Measurements from ENCODE around the gene WWOX. TPM values are rescaled to one million over a fixed set of nuclear protein-coding genes. Genes with fewer than 3 reads are reported as not detected.

The WWOX gene
- total RNA-seq, 1 experiment from 2014 or later, result 15.6 TPM

DNA sequence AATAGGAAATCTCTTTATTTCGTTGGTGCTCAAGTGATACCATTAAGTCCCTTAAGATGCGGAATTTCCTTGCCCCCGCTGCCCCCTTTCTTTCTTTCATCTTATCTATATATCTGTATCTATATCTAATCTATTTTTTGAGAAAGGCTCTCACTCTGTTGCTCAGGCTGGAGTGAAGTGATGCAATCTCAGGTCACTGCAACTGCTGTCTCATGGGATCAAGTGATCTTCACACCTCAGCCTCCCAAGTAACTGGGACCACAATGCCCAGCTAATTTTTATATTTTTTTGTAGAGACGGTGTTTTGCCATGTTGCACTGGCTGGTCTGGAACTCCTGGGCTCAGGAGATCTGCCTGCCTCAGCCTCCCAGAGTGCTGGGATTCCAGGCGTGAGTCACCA, 693.5 kb downstream of the WWOX start:
- no peak overlapping the region for H2AK5ac ChIP-seq (ENCODE audit: insufficient read length, low read length)
- WGBS (ENCODE audit: extremely low coverage, insufficient read length, low lambda C conversion rate), result no CpG with 5 or more reads among the region's 5 CpGs
- H3K4ac ChIP-seq (ENCODE audit: low read depth, low read length), result no peak overlapping the region
- no peak overlapping the region for H4K5ac ChIP-seq (ENCODE audit: insufficient read length, low read depth, low read length)
- no peak overlapping the region for H3K18ac ChIP-seq (ENCODE audit: insufficient read length, low read depth, low read length)
- no peak for DNase-seq
- no peaks in the 10 kb centered on the region for H3K23me2 ChIP-seq (ENCODE audit: insufficient read length, low read depth, low read length, poor library complexity, severe bottlenecking)
- no peak overlapping the region for H3T11ph ChIP-seq (ENCODE audit: low read length)
- H2BK20ac ChIP-seq (ENCODE audit: low read depth, low read length, poor library complexity, severe bottlenecking), result no peak overlapping the region
- Mint-ChIP-seq H3K27me3 (ENCODE audit: low read depth) (peaks cover 11% of the 10 kb centered on the region), H3K36me3 (ENCODE audit: insufficient read depth in 1 of 3, low read depth in 3 of 3) (no peaks in the 10 kb centered on the region), H3K4me1 (no peaks in the 10 kb centered on the region), H3K9me3 (no peaks in the 10 kb centered on the region), H3K27ac (no peak overlapping the region), H3K4me3 (no peak overlapping the region)
- H2BK120ac ChIP-seq (ENCODE audit: low read depth, low read length, poor library complexity, severe bottlenecking), result no peak overlapping the region
- H4K20me1 ChIP-seq (ENCODE audit: control insufficient read depth, insufficient read depth, insufficient read length), result no peaks in the 10 kb centered on the region
- H2BK15ac ChIP-seq (ENCODE audit: low read depth, low read length), result no peak overlapping the region
- H3K14ac ChIP-seq (ENCODE audit: insufficient read depth, low read length), result no peak overlapping the region
- no peak overlapping the region for H2BK5ac ChIP-seq (ENCODE audit: insufficient read length, low read length)
- H3K23ac ChIP-seq (ENCODE audit: insufficient read length, low read depth, low read length), result no peak overlapping the region
- H3K56ac ChIP-seq (ENCODE audit: insufficient read length, low read depth, low read length), result no peak overlapping the region
- H3K4me1 ChIP-seq (ENCODE audit: insufficient read depth, low read length), result no peaks in the 10 kb centered on the region
- no peaks in the 10 kb centered on the region for H3K27me3 ChIP-seq (ENCODE audit: insufficient read depth, low read length)
- no peak overlapping the region for H3K9ac ChIP-seq (ENCODE audit: extremely low read depth, insufficient read length, low read length)
- H3K79me1 ChIP-seq (ENCODE audit: insufficient read depth, low read depth, low read length, poor library complexity, severe bottlenecking), result no peaks in the 10 kb centered on the region
- no peak overlapping the region for H2BK12ac ChIP-seq (ENCODE audit: insufficient read length, low read depth, low read length)
- H3K79me2 ChIP-seq (ENCODE audit: insufficient read depth, low read length), result no peaks in the 10 kb centered on the region
- H4K91ac ChIP-seq (ENCODE audit: insufficient read length, low read depth, low read length), result no peak overlapping the region
- no peak overlapping the region for H4K8ac ChIP-seq (replicated peaks; ENCODE audit: insufficient read length, low read depth, low read length)
- H3K27ac ChIP-seq (ENCODE audit: insufficient read length, low read depth, low read length), result no peak overlapping the region
- H2AFZ ChIP-seq (ENCODE audit: low read length), result no peak overlapping the region
- H3K9me3 ChIP-seq (ENCODE audit: control insufficient read depth, low read depth, low read length), result no peaks in the 10 kb centered on the region
- TF ChIP-seq, protein P1, sequence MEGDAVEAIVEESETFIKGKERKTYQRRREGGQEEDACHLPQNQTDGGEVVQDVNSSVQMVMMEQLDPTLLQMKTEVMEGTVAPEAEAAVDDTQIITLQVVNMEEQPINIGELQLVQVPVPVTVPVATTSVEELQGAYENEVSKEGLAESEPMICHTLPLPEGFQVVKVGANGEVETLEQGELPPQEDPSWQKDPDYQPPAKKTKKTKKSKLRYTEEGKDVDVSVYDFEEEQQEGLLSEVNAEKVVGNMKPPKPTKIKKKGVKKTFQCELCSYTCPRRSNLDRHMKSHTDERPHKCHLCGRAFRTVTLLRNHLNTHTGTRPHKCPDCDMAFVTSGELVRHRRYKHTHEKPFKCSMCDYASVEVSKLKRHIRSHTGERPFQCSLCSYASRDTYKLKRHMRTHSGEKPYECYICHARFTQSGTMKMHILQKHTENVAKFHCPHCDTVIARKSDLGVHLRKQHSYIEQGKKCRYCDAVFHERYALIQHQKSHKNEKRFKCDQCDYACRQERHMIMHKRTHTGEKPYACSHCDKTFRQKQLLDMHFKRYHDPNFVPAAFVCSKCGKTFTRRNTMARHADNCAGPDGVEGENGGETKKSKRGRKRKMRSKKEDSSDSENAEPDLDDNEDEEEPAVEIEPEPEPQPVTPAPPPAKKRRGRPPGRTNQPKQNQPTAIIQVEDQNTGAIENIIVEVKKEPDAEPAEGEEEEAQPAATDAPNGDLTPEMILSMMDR (conservative IDR thresholded peaks at IDR 0.05), result no peak
- no peak overlapping the region for H3K4me2 ChIP-seq (ENCODE audit: insufficient read depth, insufficient read length, low read length)
